GM12891 (cell line): ENCODE data around the gene NDOR1.
"Not testable (repeated sequence)": the region's sequence is repeated elsewhere in the genome, so short reads cannot be mapped to it uniquely, and the experiment has no call there.

Source experiments
- DNase-seq: peaks from one replicate; pipeline ENCODE4 v3.0.0; 2011; ENCODE audit warnings: low spot score; ENCODE audit not compliant: insufficient read length
- FAIRE-seq: peaks from 2 replicates; lab custom pipeline; 2011; peaks lifted over from hg19 to GRCh38; lab: Jason Lieb, UNC
- PAX5 ChIP-seq: IDR thresholded peaks from 2 replicates; pipeline ENCODE4 v1.6.1; 2011; ENCODE audit warnings: low read length, moderate library complexity, mild to moderate bottlenecking; ENCODE audit not compliant: insufficient read depth, severe bottlenecking
- POLR2A ChIP-seq: IDR thresholded peaks from 2 replicates; pipeline ENCODE4 v1.6.1; 2011; ENCODE audit warnings: low read depth, low read length, control low read depth
- POLR2AphosphoS5 ChIP-seq: IDR thresholded peaks from 2 replicates; pipeline ENCODE4 v1.6.1; 2011; ENCODE audit warnings: low read depth, low read length, control low read depth
- POU2F2 ChIP-seq: IDR thresholded peaks from 2 replicates; pipeline ENCODE4 v1.6.1; 2011; ENCODE audit warnings: low read depth, mild to moderate bottlenecking, control low read depth, low read length, moderate library complexity
- SPI1 ChIP-seq: IDR thresholded peaks from 2 replicates; pipeline ENCODE4 v1.6.1; 2011; ENCODE audit warnings: low read depth, low read length, control low read depth
- TAF1 ChIP-seq: IDR thresholded peaks from 2 replicates; pipeline ENCODE4 v1.6.1; 2011; ENCODE audit warnings: low read depth, low read length, control low read depth

Gene NDOR1

DNA sequence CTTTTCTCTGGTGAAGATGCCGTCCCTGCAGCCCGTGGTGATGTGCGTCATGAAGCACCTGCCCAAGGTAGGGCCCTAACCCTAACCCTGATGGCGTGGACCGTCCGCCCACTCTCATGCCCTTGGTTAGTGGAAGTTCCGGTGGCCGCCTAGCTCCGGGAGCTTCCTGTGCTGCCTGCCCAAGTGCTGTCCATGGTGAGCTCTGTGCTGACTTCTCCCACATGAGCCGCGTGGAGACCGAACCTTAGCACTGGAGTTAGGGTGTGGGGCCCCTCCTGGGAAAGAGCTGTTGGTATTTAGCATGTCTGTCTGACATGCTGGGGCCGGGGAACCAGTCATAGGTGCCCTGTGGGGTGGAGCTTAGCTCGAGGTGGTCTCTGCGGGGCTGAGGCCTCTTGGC lies 50.9 kb downstream of the NDOR1 start:
- FAIRE-seq: no peak

DNA sequence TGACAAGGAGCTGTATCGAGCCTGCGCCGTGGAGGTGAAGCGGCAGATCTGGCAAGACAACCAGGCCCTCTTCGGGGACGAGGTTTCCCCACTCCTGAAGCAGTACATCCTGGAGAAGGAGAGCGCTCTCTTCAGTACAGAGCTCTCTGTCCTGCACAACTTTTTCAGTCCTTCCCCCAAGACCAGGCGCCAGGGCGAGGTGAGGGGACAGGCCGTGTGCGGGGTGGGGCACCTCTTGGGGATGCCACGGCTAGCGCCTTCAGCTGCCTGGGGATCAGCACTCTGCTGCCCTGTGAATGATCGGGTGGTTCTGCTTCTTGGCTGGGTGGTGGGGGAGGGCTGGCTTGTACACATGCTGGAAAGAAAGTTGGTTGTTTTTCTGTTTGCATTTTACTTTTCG lies 51.4 kb downstream of the NDOR1 start:
- DNase-seq (no peak), FAIRE-seq (no peak)
- TF ChIP-seq POU2F2 (no peak), POLR2AphosphoS5 (no peak), TAF1 (no peak), POLR2A (no peak), PAX5 (no peak), SPI1 (no peak)

More for the DNA sequence above, 50.9 kb downstream of the NDOR1 start:
- no peak for DNase-seq
- TF ChIP-seq TAF1: no peak
- TF ChIP-seq POLR2AphosphoS5: no peak
- TF ChIP-seq SPI1: no peak
- TF ChIP-seq POU2F2: no peak
- TF ChIP-seq POLR2A: no peak
- TF ChIP-seq PAX5: no peak

DNA sequence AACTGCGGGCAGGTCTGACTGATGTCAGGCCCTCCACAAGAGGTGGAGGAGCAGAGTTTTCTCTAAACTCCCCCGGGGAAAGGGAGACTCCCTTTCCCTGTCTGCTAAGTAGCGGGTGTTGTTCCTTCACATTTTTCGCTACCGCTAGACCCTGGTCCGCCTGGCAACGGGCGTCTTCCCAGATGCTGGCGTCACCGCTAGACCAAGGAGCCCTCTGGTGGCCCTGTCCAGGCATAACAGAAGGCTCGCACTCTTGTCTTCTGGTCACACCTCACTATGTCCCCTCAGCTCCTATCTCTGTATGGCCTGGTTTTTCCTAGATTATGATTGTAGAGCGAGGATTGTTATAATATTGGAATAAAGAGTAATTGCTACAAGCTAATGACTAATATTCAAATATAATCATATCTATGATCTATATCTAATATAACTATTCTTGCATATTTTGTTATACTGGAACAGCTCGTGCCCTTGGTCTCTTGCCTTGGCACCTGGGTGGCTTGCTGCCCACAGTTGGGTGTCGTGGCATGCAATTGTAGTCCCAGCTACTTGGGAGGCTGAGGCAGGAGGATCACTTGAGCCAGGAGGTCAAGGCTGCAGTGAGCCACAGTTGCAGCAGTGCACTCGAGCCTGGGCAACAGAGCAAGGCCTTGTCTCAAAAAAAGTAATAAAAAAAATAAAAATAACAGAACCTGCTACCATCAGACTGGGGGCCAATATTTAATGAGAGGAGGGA lies 56.8 kb downstream of the NDOR1 start:
- not testable (repeated sequence) for DNase-seq

DNA sequence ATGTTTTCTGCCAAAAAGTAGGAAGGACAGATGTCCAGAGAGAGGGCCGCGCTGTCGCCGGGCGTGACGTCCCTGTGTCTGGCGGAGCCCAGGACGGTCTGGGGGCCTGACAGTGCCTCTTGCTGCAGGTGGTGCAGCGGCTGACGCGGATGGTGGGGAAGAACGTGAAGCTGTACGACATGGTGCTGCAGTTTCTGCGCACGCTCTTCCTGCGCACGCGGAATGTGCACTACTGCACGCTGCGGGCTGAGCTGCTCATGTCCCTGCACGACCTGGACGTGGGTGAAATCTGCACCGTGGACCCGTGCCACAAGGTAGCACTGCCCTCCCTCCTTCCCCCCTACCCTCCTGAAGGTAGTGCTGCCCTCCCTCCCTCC lies 57.4 kb downstream of the NDOR1 start:
- DNase-seq: no peak
- no peak for FAIRE-seq
- TF ChIP-seq SPI1: no peak
- TF ChIP-seq PAX5: no peak
- no peak for TF ChIP-seq POLR2A
- no peak for TF ChIP-seq POLR2AphosphoS5
- TF ChIP-seq POU2F2: no peak
- TF ChIP-seq TAF1: no peak

More for the DNA sequence above, 56.8 kb downstream of the NDOR1 start:
- peak; percentile 40 for FAIRE-seq

DNA sequence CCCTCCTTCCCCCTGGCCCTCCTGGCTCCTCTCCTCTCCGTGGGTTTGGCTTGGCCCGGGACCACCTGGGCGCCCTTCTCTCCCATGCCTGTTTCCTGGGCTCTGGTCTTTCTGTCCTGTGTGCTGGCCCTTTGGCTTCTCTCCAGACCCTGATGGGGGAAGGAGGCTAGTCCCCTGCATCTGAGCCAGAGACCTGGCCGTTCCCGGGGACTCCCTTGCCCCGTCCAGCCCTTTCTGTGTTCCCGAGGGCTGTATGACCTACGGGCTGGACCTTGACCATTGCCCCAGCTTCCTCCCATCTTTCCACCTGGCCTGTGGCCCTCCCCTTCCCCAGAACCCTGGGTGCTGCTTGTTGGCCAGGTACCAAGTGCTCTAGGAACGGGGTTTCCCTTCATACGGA lies 58.0 kb downstream of the NDOR1 start:
- FAIRE-seq (no peak), DNase-seq (no peak)
- TF ChIP-seq PAX5: no peak
- no peak for TF ChIP-seq SPI1
- no peak for TF ChIP-seq POU2F2
- TF ChIP-seq POLR2A: no peak

DNA sequence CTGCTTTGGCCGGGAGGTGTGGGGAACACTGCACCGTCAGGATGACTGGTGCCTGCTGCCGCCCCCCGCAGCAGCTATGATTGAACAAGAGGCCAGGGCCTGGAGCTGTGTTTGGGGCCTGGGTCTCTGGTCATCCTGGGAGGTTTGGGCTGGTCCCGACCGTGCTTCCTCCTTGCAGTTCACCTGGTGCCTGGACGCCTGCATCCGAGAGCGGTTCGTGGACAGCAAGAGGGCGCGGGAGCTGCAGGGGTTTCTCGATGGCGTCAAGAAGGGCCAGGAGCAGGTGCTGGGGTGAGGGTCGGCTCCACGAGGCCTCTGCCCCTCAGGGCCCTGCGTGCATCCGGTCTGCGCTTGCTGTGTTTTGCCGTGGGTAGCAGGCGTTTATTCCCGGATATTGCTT lies 58.6 kb downstream of the NDOR1 start:
- no peak for TF ChIP-seq POLR2A
- no peak for TF ChIP-seq PAX5
- no peak for TF ChIP-seq TAF1
- no peak for TF ChIP-seq POLR2AphosphoS5
- TF ChIP-seq POU2F2: no peak
- no peak for TF ChIP-seq SPI1
- DNase-seq (no peak), FAIRE-seq (no peak)

DNA sequence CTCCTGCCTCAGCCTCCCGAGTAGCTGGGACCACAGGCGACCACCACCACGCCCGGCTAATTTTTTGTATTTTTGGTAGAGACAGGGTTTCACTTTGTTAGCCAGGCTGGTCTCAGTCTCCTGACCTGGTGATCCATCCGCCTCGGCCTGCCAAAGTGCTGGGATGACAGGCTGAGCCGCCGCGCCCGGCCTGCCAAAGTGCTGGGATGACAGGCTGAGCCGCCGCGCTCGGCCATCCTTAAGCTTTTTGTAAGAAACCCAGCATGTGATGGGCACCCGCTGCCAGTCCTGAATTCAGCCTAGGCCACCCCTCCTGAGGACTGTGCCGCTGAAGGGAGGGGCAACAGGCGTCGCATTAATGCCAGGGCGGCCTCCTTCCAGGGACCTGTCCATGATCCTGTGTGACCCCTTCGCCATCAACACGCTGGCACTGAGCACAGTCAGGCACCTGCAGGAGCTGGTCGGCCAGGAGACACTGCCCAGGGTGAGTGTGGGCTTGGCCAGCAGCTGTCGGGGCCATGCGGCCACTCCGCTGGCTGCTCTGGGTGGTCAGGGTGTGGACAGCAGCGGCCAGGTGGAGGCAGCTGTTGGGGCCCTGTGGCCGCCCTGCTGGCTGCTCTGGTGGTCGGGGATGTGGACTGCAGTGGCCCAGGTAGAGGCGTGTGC lies 60.1 kb downstream of the NDOR1 start:
- FAIRE-seq: no peak
- no peak for DNase-seq

DNA sequence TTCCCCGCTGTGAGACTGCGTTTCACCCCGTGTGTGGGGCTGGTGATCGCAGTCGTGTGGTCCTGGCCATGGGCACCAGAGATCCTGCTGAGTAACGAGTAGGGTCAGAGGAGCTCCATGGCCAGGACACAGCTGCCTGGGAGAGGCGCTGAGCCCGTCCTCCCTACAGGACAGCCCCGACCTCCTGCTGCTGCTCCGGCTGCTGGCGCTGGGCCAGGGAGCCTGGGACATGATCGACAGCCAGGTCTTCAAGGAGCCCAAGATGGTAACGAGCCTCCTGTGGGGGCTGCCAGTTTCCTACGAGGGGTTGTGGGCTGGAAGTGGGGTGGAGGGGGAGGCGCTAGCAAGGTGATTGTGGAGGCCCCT lies 60.6 kb downstream of the NDOR1 start:
- TF ChIP-seq POLR2AphosphoS5 (no peak), PAX5 (no peak), POLR2A (no peak), SPI1 (no peak), POU2F2 (no peak), TAF1 (no peak)
- FAIRE-seq (no peak), DNase-seq (no peak)

More for the DNA sequence above, 60.1 kb downstream of the NDOR1 start:
- TF ChIP-seq SPI1 (no peak), POLR2A (no peak)
